Iris pigment epithelial cell (primary cell): ENCODE results near the gene NOL3.

Source experiments
- DNase-seq: peaks from one replicate; pipeline ENCODE4 v3.0.0-alpha.2; 2011; ENCODE audit warnings: low read depth

Gene NOL3

DNA sequence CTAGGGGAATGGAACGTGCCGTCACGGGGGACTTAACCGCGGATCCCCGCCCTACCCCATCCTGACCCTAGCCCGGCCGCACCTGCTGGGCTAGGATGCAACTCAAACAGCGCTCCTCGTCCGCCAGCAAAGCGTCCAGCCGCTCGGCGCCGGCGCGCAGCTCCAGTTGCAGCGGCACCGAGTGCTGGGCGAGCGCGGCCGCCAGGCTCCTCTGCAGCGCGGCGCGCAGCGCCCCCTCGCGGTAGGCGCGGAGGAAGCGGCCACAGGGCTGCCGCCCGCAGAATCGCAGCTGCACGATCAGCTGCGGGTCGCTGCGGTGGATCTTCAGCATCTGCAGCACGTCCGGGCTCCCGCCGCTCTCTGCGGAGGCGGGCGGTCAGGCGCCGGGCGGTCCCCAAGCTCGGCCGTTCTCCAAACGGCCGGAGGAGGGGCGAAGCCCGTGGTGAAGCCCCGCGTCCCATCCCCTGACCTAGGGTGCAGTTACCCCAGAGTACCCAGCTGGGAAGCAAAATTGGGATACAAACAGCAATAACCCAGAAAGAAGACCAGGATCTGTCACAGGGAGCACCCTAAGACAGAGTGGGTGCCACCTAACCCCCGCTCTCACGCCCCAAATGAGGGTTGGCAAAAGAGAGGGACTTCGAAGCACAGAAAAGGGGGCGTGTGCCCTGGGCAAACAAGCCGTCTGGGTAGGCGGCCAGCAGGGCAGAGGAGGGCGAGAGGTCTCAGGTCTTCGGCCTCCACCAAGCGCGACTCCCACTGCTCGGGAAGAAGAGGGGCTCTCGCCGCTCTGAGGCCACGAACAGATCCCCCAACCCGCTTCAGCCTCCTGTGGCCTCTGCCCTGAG lies 14.8 kb upstream of the NOL3 start:
- peak; percentile 69 for DNase-seq

DNA sequence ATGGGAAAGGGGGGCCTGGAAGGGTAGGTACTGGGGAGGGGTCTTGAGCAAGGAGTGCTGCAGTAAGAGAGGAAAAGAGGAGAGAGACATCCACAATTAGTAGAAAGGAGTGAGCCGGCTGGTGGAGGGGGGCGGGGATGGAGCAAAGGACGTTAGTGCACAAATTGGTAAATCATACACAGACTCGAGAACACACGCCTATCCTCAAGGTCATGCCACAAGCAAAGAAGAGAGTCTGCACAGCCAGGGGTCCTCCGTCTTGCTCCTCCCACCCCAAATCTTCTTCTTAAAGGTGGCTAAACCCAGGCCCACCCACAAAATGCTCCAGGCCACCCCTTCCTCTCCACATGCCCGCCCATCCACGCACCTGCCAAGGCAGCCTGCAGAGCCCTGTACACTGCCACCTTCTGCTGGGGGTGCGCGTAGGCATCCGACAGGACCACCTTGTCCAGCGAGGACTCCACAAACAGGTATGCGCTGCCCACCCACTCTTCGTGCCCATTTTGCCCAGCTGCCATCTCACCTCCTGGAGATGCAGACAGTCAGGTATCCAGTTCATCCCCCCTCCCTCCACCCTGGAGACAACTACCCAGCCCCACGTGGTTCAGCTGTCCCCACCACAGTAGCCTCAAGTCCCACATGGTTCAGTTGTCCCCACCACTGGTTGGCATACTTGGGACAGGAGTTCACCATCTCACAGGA lies 14.0 kb upstream of the NOL3 start:
- DNase-seq, result no peak

DNA sequence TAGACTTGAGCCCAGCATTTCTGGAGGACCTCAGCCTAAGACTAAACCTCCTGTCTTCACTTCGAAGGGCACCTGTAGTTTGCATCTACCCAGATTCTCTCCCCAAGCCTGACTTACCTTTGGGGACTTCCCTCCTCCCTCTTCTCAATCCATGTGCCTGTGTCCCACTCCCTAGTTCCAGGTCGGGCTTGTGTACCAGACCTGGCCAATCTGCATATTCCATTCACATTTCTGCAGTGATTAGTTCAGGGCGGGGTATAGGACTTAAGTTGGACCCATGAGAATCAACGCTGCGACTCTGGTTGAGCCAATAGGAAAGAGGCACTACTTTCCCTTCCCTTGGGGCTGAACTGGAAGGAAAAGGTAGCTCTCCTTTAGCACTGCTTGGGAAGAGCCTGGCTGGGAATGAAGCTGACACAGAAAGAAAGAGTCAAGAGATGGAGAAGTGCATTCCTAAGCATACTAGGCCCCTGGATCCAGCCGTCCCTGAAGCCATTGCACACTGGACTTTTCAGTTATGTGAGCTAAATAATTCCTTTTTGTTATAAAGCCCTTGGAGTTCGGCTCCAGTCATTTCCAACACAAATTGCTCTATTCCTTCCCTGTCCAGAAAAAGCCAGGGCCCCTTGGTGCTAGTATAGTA lies 13.1 kb upstream of the NOL3 start:
- no peak for DNase-seq

DNA sequence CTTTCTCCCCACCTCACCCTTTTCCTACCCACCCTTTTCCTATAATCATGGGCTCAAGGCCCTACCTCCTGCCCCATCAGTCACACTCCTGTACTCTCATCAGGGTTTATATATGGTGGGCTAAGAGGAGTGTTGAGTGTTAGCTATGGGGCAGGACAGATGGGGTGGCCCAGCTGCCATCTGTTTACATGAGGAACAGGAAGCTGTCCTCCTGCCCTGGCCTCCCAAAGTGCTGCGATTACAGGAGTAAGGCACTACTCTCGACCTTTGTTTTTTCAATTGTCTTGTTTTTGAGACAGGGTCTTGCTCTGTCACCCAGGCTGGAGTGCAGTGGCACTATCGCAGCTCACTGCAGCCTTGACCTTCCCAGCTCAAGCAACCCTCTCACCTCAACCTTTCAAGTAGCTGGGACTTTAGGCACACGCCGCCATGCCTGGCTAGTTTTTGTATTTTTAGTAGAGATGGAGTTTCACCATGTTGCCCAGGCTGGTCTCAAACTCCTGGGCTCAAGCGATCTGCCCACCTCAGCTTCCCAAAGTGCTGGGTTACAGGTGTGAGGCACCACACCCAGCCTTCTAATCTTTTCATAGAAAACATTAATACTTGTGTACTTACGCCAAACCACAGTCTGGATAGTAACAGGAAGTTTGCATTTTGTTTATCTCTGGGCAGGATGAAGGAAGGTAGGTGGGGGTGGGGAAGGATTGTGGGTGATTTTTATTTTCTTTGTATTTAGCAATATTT lies 12.3 kb upstream of the NOL3 start:
- no peak for DNase-seq

DNA sequence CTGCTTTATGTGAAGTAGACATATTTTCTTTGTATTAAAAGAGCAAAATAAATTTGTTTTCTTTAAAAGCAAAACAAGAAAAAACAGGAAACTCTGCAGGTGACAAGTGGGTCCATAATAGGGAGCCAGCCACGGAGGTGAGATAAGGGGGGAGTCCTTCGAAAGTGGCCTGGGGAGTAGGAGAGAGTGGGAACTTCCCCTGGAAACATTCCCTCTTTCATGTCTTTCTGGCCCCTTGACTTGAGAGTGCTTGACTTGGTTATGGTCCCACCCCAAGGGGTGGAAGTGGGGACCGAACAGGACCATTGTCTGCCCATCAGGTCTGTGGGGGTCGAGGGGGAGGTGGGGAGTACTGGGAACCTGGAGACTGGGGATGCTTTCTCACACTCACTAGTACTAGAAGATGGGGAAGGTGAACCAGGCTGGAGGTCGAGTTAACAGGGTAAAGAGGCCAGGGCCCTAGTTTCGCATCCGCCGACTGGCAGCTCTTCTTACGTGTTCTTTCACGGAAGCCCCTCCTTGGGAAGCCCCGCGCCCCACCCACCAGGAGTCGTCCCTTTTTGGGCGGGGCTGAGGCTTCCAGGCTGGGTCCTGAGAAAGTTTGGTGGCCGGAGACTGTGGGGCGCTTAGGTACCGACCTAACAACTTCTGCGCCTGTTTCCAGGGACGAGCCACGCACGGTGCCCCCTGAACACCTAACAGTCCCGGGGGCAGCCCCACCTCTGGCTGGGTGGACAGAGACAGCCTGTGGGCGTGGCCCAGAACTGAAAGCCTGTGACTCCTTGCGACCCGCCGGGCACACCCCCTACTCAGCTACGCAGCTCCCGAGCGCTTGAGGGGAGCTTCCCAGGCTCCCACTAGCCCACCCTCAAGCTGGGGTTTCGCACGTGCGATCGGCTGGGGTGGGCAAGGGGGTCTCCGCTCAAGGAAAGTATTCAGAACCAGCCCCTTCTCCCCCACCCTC lies 11.4 kb upstream of the NOL3 start:
- DNase-seq, result no peak

DNA sequence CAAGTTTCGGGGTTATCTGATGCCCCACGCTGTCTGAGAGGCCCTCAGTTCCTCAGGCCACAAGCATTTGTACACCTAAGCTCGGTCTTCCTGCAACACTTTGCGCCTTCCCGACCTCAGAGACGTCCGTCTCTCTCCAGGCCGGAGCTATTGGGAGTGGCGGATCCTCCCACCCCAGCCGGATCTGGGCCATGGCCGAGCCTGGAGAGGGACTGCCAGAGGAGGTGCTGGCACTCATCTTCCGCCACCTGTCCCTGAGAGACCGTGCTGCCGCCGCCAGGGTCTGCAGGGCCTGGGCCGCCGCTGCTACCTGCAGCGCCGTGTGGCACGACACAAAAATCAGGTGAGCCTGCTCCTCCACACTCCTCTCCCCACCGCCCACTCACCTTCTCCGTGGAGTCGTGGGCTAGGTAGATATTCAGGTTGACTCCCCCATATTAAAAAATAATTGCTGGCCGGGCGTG lies 8.7 kb upstream of the NOL3 start:
- DNase-seq, result no peak

DNA sequence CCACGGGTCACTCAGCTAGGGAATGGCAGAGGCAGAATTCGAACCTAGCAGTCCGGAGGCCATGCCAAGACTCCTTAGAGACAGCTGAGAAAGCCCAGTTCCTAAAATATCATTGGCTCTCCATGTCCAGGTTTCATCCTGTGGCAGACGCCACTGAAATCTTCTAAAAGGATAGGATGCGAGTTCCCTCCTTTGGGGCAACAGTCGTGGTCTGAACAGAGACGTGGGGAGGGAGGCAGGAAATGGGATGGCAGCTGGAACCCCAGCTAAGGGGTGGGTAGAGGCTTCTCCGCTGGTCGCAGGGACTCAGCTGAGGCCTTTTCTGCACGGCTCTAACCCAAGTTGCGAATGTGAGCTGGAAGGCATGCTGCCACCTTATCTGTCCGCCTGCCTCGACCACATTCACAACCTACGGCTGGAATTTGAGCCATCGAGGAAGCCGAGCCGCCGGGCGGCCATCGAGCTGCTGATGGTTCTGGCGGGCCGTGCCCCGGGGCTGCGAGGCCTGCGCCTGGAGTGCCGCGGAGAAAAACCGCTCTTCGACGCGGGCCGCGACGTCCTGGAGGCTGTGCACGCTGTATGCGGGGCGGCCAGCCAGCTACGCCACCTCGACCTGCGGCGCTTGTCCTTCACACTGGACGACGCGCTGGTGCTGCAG lies 7.7 kb upstream of the NOL3 start:
- DNase-seq, result peak; percentile 68

DNA sequence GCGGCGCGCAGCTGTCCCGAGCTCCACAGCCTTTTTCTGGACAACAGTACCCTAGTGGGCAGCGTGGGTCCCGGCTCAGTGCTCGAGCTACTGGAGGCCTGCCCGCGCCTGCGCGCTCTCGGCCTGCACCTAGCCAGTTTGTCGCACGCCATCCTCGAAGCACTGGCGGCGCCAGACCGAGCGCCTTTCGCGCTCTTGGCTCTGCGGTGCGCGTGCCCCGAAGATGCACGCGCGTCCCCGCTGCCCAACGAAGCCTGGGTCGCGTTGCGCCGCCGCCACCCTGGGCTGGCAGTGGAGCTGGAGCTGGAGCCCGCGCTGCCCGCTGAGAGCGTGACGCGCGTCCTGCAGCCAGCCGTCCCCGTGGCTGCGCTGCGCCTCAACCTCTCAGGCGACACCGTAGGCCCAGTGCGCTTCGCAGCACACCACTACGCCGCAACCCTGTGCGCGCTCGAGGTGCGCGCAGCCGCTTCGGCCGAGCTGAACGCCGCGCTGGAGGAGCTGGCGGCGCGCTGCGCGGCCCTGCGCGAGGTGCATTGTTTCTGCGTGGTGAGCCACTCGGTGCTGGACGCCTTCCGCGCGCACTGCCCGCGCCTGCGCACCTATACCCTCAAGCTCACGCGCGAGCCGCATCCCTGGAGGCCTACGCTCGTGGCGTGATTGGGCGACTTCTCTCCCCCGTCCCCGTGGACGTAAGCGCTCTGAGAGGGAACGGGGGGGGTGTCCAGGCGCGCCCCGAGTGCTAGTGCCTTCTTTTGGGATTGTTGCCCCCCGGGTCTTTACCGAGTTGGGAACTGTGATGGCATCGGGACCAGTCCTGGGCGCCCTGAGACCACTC lies 7.0 kb upstream of the NOL3 start:
- DNase-seq, result peak; percentile 70

DNA sequence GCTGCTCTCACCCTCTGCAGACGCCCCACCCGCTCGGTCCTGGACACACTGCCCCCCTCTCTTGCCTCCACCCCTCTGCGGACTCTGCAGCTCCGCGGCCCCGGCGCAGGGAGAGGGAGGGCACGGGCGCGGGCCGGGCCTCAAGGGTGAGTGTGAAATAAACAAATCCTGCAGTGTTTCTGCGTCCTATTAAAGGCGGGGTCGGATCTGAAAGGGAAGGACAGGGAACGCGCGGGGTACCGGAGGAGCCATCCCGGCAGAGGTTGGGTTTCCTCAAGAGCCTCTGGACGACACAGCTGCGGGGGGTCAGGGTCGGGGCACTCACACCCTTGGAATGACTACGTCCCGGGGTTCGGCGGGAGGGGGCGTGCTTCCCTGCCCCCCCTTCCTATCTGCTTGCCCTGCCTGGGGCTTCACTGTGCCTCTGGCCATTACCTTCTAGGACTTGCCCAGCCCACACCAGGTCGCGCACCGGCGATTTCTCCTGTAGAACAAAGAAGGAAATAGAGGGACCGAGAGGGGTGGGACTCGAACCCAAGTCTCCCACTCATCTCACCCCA lies 6.3 kb upstream of the NOL3 start:
- DNase-seq, result no peak

DNA sequence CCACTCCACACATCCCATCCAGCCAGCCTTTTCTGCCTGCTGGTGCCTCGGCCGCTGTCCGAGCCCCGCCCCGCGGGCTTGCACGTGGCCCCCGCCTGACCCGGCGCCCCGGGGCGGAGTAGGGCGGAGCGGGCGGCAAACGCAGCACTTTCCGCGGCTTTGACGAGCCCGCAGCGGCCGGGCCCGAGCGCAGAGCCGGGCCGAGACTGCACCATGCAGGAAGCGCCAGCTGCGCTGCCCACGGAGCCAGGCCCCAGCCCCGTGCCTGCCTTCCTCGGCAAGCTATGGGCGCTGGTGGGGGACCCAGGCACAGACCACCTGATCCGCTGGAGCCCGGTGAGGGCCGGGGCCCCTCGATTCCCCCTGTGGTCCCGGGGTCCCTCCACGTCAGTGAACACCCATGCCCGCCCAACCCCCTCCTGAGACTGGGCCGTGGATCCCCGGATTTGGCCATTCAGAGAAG lies 5.7 kb upstream of the NOL3 start, which contains the start of gene HSF4:
Gene HSF4, plus strand, starts transcription at position 147 of the 463 bp plus-strand sequence. Its CDS starts 67 bp downstream, at position 214.
- DNase-seq, result no peak

DNA sequence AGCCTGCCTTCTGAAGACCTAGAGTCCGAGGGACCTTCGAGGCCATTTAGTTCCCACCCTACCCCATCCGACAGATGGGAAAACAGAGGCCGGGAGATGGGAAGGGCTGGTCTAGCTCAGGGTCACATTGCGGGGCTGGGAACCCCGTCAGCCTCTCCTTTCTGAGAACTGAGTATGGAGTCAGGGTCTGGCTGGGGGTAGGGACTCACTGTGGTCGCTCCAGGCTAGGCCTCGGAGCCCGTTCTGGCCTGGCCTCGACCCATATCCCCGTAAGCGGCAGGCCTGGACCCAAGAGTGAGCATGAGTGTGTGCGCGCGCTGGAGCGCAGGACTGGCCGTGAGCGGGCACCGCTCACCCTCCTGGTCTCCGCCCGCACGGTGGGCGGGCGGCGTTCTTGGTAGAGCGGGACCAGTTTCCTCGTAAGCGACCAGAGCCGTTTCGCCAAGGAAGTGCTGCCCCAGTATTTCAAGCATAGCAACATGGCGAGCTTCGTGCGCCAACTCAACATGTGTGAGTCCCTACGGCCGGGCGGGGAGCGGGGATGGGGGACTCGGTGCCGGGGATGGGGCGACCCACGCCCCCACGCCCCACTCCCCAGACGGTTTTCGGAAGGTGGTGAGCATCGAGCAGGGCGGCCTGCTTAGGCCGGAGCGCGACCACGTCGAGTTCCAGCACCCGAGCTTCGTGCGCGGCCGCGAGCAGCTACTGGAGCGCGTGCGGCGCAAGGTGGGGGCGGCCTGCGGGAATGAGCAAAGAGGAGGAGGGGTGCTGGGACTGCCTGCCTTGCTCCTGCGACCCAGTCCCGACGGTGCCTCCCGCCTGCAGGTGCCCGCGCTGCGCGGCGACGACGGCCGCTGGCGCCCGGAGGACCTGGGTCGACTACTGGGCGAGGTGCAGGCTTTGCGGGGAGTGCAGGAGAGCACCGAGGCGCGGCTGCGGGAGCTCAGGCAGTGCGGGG lies 4.9 kb upstream of the NOL3 start:
- no peak for DNase-seq

DNA sequence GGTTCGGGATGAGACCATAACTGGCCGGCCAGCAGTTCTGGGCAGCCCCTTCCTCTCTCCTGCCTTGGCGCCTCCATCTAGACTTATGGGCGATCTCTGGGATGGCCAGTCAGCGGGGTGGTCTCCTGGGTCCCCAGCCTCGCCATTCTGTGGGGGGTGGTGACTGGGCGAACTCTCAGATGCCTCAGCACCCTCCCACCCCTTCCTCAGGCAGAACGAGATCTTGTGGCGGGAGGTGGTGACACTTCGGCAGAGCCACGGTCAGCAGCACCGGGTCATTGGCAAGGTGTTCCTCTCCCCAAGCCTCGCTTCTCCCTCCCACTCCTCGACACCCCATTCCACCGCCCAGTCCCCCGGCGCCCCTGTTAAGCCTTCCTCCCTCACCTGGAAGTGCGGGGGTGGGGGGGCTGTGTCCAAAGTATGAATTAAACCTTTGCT lies 4.2 kb upstream of the NOL3 start:
- no peak for DNase-seq

DNA sequence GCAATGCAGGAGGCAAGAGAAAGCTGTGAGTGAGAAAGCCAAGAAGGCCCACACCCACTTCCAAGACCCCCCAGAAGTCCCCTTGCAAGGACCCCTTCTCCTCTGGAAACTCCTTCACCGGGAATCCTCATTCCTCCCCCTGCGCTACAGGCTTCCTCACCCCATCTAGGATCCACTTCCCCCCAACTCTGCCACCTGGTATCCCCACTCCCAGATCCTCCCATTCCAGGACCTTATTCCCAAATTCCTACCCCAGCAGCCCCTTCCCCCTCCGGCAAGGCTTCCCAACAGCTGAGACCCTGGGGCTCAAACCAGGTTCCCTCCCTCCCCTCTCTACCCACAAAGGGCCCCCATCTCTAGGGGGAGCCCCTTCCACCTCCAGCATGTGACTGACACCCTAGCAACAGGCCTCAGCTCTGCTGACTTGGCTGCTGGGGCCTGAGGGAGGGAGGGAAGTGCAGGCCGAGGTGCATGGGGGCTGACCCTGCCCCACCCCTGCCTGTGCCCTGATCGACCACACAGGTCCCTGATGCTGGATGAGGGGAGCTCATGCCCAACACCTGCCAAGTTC lies 3.7 kb upstream of the NOL3 start:
- no peak for DNase-seq

DNA sequence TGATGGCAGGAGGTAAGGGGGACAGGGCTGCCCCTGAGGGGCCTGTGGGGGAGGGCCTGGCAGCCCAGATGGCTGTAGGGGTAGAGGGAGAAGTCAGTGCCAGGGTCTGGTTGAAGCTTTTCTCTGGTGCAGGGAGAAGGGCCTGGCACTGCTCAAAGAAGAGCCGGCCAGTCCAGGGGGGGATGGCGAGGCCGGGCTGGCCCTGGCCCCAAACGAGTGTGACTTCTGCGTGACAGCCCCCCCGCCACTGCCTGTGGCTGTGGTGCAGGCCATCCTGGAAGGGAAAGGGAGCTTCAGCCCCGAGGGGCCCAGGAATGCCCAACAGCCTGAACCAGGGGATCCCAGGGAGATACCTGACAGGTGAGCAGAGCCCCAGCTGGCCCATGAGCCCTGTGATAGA lies 2.8 kb upstream of the NOL3 start:
- DNase-seq, result no peak

DNA sequence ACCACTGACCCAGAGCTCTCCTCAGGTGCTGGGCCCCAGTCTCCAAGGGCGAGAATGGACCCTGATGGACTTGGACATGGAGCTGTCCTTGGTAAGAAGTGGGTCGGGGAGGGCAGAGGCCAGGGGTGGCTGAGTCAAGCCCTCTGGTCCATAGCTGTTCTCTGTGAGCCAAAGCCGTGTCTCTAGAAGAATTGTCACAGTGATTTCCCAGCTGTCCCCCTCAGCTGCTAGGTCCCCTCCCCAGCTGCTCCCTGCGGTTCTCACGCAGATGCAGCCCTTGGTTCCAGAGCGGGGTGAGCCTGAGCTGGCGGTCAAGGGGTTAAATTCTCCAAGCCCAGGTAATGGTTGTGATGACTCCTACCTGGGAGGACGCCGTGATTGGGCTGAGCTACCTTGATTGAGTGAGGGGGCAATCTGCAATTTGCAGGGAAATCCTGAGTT lies 1.3 kb upstream of the NOL3 start:
- no peak for DNase-seq

DNA sequence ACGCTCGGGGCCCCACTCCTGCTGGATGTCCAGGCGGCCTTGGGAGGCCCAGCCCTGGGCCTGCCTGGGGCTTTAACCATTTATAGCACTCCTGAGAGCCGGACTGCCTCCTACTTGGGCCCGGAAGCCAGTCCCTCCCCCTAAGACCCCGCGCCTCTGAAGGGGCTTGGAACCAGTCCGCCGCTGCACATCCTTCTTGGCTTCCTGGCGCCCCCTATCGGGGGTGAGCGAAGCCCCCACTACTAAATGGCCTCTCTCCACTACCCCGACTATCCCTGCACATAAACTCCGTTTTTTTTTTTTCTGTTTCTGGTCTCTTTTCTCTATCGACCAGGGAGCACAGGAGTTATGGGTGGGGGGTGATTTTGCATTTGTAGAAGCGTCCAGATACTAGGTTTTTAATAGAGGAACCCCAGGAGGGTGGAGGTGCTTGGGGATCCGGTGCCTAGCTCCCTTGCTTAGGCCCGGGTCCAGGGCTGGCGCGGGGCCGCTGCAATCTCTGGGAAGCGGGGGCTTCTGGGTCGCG lies 633 bp upstream of the NOL3 start:
- DNase-seq, result no peak
